SU-DHL-6 (cell line): ENCODE data around the gene ARHGEF28.

Experiments used
- EZH2phosphoT487 ChIP-seq: fragments of 200-600 bp; sonication (generic), shearing (Covaris generic); conservative IDR thresholded peaks from 2 replicates; pipeline ENCODE4 v1.6.1; 2018; ENCODE audit warnings: mild to moderate bottlenecking, antibody characterized with exemption, low read length, moderate library complexity, mixed read lengths
- TF ChIP-seq, protein P1 (sequence below): fragments of 200-600 bp; sonication (generic); IDR thresholded peaks from one replicate; pipeline ENCODE4 v1.5.1; 2017; ENCODE audit warnings: antibody characterized with exemption, mild to moderate bottlenecking, low read length, moderate library complexity; ENCODE audit not compliant: insufficient read depth, poor library complexity, severe bottlenecking

DNA sequence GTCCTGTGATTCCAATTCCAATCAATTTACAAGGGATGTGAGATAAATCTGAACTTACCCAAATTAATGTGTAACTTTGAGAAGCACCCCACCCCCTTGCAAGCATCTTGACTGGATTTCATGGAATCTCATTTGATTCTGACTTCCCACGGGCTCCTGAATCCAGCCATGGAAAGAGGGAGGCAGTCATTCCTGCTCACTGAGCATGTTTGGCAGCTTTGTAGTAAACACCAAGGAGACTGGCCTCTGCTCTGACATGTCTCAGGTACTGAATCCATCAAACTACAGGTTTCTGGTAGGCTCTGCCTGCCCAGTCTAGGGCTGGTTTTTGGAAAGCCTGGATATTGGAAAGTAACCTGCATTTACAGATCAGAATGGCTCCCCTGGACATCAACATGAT lies 357.6 kb downstream of the ARHGEF28 start:
- TF ChIP-seq, protein P1, sequence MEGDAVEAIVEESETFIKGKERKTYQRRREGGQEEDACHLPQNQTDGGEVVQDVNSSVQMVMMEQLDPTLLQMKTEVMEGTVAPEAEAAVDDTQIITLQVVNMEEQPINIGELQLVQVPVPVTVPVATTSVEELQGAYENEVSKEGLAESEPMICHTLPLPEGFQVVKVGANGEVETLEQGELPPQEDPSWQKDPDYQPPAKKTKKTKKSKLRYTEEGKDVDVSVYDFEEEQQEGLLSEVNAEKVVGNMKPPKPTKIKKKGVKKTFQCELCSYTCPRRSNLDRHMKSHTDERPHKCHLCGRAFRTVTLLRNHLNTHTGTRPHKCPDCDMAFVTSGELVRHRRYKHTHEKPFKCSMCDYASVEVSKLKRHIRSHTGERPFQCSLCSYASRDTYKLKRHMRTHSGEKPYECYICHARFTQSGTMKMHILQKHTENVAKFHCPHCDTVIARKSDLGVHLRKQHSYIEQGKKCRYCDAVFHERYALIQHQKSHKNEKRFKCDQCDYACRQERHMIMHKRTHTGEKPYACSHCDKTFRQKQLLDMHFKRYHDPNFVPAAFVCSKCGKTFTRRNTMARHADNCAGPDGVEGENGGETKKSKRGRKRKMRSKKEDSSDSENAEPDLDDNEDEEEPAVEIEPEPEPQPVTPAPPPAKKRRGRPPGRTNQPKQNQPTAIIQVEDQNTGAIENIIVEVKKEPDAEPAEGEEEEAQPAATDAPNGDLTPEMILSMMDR = no peak
- no peak for TF ChIP-seq EZH2phosphoT487
